OCI-LY7 (cell line): ENCODE results near the gene CEP162.

Experiments
- CTCF ChIP-seq: fragments of 200-600 bp; sonication (generic); conservative IDR thresholded peaks from 2 replicates; pipeline ENCODE4 v1.5.1; 2014; ENCODE audit warnings: mild to moderate bottlenecking, antibody characterized with exemption, low read length, moderate library complexity, mixed read lengths
- EZH2phosphoT487 ChIP-seq: fragments of 200-600 bp; sonication (generic); IDR thresholded peaks from 2 replicates; pipeline ENCODE4 v1.6.1; 2018; ENCODE audit warnings: low read depth, borderline replicate concordance, mild to moderate bottlenecking, mixed run types, antibody characterized with exemption, low read length, moderate library complexity, mixed read lengths

DNA sequence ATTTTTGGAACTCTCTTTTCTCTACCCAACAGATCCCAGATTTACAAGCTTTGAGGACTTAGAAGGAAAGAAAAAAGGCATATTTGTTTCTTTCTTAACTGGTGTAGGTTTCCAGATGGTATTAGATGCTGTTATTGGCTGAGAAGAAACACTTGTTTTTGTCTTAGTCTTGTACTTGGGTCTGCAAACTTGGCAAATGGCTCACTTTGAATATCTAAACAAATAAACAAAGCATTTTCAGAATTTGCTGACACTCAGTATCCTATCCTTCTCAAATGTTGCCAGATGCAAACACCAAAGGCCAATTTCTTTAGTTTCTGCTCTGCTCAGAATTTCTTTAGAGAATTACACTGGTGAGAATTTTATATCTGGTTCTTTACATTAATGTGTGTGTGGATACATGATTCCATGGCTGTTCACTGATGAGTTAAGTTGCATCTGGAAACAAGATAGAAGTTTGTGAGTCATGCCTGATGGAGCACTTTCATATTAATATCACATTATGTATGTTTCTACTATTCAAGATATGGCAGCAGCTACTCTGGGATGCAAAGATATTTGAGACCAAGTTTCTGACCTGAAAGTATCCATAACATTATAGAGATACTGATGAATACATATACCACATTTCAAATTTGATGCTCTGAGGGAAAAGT is 43.7 kb upstream of the CEP162 start:
- TF ChIP-seq CTCF (no peak), EZH2phosphoT487 (no peak)
